Measurements from ENCODE around the gene STARD8.

STARD8 gene

GRCh38 chrX:68690936-68691501, 43.6 kb downstream of the STARD8 start:
- DNase-seq (no peak), ATAC-seq (no peak)

DNA sequence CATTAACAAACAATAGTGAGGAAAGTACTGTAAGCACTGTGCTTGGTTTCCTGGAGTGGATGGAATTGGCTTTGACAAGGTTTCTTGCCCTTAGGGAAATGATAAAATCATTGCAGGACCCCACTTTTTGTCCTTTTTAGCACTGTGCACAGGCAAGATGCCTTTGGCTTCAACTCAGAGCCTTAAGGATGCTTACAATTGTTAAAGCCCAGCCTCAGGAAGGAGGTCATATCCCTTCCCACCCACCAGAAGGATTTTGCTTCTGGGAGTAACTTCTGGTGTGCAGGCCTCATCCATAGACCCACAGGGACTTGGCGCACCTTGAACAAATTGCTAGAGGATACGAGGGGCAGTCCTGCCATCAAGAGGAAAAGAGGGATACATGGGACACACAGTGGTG, 44.5 kb downstream of the STARD8 start:
- ATAC-seq, result no peak
- DNase-seq, result no peak

- ATAC-seq, result no peak
- DNase-seq, result no peak
These were observed 45.2 kb downstream of the STARD8 start for GRCh38 chrX:68692651-68693050.

DNA sequence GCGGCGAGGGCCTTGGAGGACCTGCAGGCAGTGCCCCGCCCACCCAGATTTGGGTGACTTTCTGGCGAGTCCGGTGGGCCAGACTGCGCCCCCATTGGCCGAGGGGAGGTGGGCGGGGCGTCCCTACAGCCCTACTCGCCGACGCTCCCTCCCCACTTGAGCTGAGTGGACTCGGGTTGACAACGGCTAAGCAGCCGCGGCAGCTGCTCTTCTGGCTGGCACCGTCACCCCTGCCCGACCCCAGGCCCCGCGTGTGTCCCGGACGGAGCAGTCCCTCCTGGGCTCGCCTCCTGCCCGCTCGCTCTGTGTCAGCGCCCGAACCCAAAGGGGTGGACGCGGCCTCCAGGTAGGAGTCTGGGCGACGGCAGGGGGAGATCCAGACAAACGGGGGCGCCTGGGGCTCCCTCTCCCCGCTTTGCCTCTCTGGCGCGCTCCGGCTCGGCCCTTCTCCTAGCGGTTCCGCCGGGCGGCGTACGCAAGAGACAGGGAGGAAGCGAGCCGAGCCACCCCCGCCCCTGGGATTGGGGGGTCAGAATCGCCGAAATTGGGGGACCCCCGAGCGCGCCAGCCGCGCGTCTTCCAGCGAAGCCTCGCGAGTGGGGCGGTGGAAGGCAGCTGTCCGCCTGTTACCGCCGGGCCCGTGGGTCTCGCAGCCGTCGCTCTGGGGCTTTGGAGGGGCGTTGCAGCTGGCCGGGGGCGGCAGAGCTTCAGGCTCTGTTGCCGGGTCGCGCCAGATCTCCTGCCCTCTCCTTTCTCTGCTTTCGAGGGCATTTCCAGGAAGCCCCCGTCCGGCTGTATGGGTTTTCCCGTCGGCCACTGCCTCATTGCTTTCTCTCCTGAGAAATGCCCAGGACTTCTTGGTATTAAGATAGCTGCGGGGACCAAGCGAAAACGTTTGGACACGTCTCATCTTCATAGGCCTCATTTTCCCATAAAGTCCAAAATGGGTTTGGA, 46.3 kb downstream of the STARD8 start:
- ATAC-seq (no peak), DNase-seq (peak; percentile 18)

GRCh38 chrX:68694435-68695205, 47.2 kb downstream of the STARD8 start:
- ATAC-seq, result peak; percentile 67
- peak; percentile 6 for DNase-seq

GRCh38 chrX:68695206-68695845, 47.9 kb downstream of the STARD8 start:
- DNase-seq (no peak), ATAC-seq (no peak)

- DNase-seq, result no peak
- ATAC-seq, result no peak
These were observed 49.0 kb downstream of the STARD8 start for GRCh38 chrX:68696267-68696990.

GRCh38 chrX:68697036-68697435, 49.6 kb downstream of the STARD8 start:
- DNase-seq (no peak), ATAC-seq (no peak)

DNA sequence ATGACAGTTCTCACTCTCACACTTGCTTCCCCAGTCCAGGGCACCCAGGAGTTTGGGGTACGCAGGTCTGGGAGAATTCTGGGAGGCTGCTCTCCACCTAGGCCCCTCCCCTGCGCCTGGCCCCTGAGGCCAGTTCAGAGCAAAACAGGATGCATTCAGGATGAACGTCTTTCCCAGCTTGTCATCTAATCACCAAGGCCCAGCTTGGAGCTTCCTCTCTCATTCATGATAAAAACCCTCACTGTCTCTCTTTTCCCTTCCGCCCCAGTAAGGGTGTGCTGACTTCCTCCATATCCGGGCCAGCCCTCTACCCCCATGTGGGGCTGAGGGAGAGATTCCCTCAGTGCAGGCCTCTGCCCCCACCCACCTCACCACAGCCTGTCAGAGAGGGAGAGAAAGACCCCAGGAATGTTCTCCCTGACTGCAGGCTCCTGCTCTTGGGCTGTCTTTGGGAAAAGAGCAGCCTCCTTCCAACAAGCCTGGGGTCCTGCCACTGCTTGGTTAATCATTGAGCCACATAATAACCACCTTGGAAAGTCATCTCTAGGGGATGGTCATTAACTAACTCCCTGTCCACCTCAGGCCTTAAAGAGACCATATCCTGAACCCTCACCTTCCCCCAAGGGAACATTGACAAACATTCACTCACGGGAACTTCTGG, 50.1 kb downstream of the STARD8 start:
- DNase-seq (no peak), ATAC-seq (no peak)

- ATAC-seq (no peak), DNase-seq (no peak)
These were observed 51.5 kb downstream of the STARD8 start for GRCh38 chrX:68698942-68699341.

DNA sequence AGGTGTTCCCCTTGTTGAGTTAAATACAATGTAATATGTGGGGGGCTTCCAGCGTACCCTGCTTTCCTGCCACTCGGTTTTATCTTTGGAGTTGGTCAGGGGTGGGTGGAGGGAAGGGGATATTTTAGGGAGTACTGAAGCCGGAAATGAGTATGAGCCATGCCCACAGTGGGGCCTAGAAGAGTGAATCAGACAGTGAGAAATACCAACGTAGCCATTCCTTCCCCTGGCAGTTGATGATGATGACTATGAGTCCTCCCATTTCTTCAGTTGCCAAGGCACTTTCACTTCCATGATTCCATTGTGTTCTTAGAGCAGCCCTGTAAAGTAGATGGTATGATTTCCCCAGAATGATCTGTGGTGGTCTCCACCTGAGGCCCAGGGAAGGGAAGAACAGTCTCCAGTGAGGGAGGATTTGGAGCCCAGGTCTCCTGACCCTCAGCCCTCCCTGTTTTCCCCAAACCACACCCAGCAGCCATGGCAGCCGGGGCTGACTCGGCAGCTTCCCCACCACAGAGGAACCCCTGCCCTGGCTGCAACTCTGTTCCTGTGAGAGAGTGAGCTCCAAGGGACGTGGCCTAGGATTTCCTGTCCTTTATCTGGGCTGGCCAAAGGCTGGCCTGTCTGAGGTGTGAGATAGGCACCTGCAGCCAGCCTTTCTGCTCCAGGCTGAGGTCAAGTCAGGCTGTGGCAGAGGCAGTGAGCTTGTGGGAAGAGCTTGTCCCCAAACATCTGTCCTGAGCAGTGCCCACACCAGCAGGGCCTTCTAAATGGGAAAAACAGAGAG, 52.7 kb downstream of the STARD8 start:
- no peak for ATAC-seq
- DNase-seq, result no peak

GRCh38 chrX:68703369-68703768, 55.9 kb downstream of the STARD8 start:
- DNase-seq (no peak), ATAC-seq (no peak)

DNA sequence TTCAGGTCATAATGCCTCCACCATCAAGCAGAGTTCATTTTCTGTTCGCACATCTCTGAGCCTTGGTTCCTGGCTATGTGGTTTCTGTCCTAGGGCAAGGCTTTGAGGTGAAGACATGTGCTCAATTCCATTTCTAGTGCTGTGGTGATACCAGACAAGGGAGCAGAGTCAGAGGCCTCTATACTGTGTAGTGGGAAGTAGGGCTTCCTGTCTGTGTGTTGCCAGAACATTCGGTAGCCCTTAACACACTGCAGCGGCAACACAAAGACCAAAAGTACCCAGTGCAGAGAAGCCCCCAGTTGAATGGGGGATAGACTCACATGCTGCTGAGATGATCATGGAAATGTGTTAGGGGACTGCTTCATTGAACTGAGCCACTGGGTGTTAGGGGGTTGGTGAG, 56.4 kb downstream of the STARD8 start:
- ATAC-seq (no peak), DNase-seq (no peak)

DNA sequence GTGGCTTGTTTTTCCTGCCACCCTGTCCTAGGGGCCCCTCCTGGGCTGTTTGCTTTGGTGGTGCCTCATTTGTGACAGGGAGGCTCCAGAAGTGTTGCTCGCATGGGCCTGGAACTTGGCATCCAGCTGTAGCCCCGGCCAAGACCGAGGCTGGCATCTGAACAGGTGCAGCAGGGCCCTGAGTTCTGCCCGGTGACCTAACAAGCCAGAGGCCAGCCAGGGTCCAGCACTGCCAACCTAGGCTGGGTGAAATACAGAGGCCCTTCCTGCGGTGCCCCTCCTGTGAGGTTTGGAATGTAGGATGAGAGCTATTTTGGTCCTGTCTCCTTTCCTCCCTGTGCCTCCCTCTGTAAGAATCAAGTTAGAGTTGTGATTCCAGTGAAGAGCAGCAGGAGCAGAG, 58.5 kb downstream of the STARD8 start:
- no peak for DNase-seq

GRCh38 chrX:68708503-68709290, 61.2 kb downstream of the STARD8 start:
- DNase-seq, result no peak
- no peak for ATAC-seq

More for the DNA sequence above, 58.5 kb downstream of the STARD8 start:
- ATAC-seq, result no peak

GRCh38 chrX:68710870-68711576, 63.6 kb downstream of the STARD8 start:
- ATAC-seq, result no peak

GRCh38 chrX:68711845-68712244, 64.4 kb downstream of the STARD8 start:
- ATAC-seq (no peak), DNase-seq (no peak)

More at GRCh38 chrX:68710870-68711576, 63.6 kb downstream of the STARD8 start:
- peak; percentile 13 for DNase-seq

- ATAC-seq (no peak), DNase-seq (no peak)
These were observed 67.4 kb downstream of the STARD8 start for GRCh38 chrX:68714856-68715255.

DNA sequence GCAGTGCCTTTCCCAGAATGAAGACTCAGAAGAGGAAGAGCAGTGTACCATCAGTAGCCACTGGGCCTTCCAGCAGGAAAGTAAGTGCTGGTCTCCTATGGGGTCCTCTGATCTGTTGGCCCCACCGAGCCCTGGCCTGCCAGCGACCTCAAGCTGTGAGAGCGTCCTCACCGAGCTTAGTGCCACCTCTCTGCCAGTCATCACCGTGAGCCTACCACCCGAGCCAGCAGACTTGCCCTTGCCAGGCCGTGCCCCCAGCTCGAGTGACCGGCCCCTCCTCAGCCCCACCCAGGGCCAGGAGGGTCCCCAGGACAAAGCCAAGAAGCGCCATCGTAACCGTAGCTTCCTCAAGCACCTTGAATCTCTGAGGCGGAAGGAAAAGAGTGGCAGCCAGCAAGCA, 69.7 kb downstream of the STARD8 start:
- ATAC-seq (no peak), DNase-seq (no peak)
